Fibroblast of skin of scalp (primary cell): Measurements from ENCODE around the gene DCST1.

Experiments
- DNase-seq: peaks from one replicate; pipeline ENCODE4 v3.0.0-alpha.2; 2013

The DCST1 gene

DNA sequence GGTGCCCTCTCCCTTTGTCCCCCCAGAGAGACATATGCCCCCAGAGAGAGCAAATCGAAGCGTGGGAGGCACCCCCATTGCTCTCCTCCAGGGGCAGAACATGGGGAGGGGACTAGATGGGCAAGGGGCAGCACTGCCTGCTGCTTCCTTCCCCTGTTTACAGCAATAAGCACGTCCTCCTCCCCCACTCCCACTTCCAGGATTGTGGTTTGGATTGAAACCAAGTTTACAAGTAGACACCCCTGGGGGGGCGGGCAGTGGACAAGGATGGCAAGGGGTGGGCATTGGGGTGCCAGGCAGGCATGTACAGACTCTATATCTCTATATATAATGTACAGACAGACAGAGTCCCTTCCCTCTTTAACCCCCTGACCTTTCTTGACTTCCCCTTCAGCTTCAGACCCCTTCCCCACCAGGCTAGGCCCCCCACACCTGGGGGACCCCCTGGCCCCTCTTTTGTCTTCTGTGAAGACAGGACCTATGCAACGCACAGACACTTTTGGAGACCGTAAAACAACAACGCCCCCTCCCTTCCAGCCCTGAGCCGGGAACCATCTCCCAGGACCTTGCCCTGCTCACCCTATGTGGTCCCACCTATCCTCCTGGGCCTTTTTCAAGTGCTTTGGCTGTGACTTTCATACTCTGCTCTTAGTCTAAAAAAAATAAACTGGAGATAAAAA lies 53.4 kb downstream of the DCST1 start:
- no peak for DNase-seq

DNA sequence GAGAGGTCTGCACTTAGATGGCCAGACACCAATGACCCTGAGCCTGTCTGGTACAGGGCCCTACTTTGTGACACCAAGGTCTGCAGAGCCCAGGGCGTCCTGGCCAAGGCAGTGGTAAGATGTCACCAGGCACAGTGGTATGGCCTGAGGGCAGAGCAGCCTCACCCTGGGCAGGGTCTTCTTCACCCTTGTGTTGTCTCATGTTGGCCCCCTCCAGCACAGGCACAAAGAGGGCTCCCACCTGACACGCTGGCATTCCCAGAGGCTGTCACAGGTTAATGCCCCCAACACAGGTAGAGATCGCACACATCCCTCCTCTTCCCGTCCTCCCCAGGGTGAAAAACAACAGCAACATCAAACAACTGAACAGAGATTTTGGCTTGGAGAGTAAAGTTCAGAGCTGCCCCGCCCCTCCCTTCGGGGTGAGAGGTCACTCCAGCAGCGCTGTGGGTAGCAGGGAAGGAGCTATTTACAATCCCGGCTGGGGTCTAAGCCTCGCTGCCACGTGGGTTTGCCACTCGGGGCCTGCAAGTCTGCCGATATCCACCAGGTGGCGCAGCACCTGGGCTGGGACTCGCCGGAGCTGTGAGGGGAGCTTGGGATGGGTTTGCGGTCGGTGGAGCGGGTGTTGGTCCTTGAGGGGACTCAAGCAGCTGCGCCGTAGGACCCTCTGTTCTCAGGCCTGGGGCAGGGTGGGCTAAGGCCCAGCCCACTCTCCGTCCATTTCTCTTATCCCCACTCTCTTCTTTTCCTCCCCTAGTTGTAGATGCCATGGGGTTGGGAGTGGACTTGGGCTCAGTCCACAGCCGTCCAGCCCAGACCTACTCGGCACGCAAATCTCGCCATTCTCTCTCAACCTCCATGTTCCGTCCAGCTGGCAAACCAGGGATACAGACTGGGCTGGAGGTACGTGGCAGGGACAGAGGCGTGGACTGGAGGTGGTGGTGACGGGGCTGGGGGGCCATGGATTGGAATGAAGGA lies 57.7 kb downstream of the DCST1 start:
- DNase-seq: peak; percentile 70

DNA sequence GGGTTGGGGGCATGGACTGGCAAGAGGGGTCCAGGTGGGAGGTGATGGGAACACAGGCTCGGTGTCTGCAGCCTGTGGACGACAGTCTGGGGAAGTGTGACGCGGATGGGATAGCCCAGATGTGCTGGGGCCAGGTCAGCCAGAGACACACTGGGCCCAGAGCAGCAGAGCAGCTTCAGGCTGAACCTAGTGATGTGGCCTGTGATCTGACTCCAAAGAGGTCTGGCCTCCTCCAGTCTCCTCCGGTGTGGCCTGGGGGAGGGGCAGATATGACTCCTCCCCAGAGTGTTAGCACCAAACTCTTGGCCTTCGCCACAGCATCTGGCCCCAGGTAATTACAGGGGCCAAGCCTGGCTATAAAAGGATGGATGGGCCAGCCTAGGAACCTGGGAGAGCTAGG lies 58.5 kb downstream of the DCST1 start:
- DNase-seq: no peak

DNA sequence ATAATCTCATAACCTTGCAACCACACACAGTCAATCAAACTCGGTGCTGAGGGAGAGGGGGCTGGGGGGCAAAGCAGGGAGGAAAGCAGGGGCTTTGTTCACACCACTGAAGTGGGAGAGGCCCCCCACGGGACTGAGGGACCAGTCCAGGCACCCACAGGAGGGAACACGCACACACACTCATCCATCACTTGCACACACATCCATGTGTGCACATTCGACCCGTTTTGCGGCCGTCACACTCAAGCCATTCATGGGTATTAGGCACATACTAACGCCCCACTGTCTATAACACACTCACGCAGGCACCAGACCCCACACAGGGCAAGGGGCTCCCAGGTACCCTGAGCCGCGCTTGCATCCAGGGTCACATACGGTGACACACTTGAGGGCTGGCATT lies 59.0 kb downstream of the DCST1 start:
- DNase-seq: no peak

DNA sequence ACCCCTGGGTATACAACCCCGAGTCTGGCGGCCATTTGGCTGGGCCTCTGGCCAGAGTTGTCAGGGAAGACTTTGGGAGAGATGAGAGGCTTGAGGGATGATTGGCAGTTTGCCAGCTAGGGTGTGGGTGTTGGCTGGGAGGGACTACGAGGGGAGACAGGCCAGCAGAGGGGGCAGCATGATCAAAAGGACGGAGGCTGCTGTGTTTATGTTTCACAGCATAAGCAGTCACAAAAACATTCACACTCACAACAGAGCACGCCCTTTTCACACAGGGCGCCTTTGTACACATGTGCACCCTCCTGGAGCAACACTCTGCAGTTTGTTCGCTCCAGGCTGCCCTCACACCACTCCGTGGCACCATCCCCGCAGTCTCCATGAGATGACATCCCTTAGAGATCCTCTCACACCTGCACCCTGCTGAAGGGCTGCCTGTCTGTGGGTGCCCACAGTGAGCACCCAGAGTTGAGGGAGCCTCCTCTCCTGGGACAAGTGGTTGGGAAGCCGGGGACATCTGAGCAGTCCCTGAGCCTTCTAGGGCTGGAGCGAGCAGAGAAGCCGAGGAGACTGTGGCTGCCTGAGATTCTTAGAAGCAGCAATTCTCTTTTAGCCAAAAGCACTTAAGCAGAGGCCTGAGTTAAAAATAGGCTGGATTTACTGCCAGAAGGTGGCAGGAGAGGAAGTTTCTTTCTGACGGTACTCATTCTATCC lies 60.4 kb downstream of the DCST1 start:
- DNase-seq: peak; percentile 46

DNA sequence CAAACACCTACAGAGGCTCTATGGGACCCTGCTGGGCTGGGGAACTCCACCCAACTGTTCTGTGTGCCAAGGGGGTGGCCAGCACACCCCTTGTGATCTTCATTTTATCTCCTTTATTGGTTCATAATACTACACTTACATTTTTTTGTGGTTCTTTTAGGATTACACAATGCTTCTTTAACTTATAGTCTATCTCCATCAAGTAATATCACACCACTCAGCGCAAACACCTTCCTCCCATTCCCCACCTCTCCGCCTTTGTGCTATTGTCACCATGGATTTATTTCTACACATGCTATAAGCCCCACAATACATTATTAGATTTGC lies 61.0 kb downstream of the DCST1 start:
- no peak for DNase-seq

DNA sequence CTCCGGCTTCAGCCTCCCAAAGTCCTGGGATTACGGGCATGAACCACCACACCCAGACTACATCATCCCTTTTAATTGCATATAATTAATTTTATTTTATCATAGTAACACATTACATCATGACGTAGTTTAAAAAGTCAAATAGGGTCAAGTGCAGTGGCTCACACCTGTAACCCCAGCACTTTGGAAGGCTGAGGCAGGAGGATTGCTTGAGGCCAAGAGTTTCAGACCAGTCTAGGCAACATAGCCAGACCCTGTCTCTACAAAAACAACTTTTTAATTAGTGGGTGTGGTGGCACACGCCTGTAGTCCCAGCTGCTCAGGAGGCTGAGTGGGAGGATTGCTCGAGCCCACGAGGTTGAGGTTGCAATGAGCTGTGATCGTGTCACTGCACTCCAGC lies 65.7 kb downstream of the DCST1 start:
- no peak for DNase-seq
